NB4 (cell line): ENCODE measurements around the gene MICA.

ENCODE experiments used
- DNase-seq: peaks from one replicate; pipeline ENCODE4 v3.0.0; 2010; ENCODE audit warnings: low read depth
- H3K4me3 ChIP-seq: one replicate; pipeline ENCODE4 v1.5.1; 2011; ENCODE audit warnings: mild to moderate bottlenecking, low read depth, low read length, moderate library complexity
- MYC ChIP-seq: IDR thresholded peaks from 2 replicates; pipeline ENCODE4 v1.6.1; 2011; ENCODE audit warnings: low read depth, low read length
- POLR2A ChIP-seq: IDR thresholded peaks from 2 replicates; pipeline ENCODE4 v1.6.1; 2011; ENCODE audit warnings: mild to moderate bottlenecking; ENCODE audit not compliant: insufficient read length; ENCODE audit errors: extremely low read depth
- TF ChIP-seq, protein P1 (sequence below): IDR thresholded peaks from one replicate; pipeline ENCODE4 v1.5.1; 2012; ENCODE audit warnings: low read depth, low read length
- TF ChIP-seq, protein P2 (sequence below): IDR thresholded peaks from 2 replicates; pipeline ENCODE4 v1.6.1; 2011; ENCODE audit warnings: low read depth, low read length

Gene MICA

DNA sequence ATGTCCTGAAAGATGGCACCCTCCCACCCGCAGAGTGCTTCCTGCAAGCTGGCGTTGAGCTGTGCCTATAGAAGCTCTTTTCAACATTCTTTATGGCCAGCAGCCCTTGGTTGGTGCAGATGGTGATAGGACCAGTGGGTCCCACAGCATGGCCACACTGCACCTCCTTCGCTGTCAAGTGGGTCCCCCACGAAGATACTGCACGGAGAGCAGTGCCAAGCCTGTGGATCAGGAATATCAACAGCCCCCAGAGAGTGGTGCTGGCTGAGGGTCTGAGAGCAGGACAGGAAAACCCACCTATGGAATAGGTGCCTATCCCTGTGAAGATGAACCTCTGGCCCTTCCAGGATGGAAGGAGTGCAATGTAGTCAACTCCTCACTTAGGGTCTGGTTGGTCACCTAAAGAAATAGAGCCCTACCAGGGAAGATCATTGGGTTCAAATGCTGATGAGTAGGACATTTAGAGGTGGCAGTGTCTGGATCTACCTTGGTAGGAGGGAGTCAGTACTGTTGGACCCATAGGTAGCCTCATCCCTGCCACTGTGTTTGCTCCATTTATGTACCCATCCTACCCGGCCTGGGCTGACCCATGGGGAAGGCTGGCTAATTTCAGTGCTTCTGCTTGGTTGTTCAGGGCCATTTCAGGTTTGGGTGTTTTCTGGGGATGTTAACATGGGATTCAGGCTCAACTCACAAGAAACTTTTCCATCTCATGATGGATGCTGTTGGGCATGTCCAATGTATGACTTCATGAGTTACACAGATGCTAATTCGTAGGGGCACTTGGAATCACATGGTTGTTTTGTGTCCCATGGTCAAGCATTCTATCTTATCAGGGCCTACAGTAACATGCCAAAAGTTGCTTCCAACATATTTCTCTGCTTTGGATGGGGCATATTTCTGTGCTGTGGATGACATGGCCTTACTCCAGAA, 61.1 kb downstream of the MICA start:
- H3K4me3 ChIP-seq: no peak overlapping the region
- no peak for DNase-seq
- TF ChIP-seq, protein P1, sequence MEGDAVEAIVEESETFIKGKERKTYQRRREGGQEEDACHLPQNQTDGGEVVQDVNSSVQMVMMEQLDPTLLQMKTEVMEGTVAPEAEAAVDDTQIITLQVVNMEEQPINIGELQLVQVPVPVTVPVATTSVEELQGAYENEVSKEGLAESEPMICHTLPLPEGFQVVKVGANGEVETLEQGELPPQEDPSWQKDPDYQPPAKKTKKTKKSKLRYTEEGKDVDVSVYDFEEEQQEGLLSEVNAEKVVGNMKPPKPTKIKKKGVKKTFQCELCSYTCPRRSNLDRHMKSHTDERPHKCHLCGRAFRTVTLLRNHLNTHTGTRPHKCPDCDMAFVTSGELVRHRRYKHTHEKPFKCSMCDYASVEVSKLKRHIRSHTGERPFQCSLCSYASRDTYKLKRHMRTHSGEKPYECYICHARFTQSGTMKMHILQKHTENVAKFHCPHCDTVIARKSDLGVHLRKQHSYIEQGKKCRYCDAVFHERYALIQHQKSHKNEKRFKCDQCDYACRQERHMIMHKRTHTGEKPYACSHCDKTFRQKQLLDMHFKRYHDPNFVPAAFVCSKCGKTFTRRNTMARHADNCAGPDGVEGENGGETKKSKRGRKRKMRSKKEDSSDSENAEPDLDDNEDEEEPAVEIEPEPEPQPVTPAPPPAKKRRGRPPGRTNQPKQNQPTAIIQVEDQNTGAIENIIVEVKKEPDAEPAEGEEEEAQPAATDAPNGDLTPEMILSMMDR: no peak
- TF ChIP-seq, protein P2, sequence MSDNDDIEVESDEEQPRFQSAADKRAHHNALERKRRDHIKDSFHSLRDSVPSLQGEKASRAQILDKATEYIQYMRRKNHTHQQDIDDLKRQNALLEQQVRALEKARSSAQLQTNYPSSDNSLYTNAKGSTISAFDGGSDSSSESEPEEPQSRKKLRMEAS: no peak
- no peak for TF ChIP-seq MYC
- TF ChIP-seq POLR2A: no peak
